Upper lobe of left lung (tissue), 4 donors: ENCODE results near the gene PDZD2.

ENCODE experiments used
- CTCF ChIP-seq, 6 experiments: fragments of 450-650 bp in 4 of 6; fragments of 200-600 bp in 2 of 6; sonication (generic) in 2 of 6; IDR thresholded peaks; one replicate each; pipeline ENCODE4 v1.5.1; 2016 to 2019; ENCODE audit warnings: antibody characterized with exemption in 6 of 6
- POLR2A ChIP-seq, 4 donors: fragments of 450-650 bp; IDR thresholded peaks; one replicate each; pipeline ENCODE4 v1.5.1; 2016 to 2017; ENCODE audit warnings: antibody characterized with exemption in 4 of 4, mild to moderate bottlenecking in 2 of 4
- POLR2AphosphoS5 ChIP-seq, 2 donors: sonication (generic); formaldehyde crosslinking; IDR thresholded peaks; one replicate each; pipeline ENCODE4 v1.5.1; 2017; ENCODE audit warnings: antibody characterized with exemption in 2 of 2

DNA sequence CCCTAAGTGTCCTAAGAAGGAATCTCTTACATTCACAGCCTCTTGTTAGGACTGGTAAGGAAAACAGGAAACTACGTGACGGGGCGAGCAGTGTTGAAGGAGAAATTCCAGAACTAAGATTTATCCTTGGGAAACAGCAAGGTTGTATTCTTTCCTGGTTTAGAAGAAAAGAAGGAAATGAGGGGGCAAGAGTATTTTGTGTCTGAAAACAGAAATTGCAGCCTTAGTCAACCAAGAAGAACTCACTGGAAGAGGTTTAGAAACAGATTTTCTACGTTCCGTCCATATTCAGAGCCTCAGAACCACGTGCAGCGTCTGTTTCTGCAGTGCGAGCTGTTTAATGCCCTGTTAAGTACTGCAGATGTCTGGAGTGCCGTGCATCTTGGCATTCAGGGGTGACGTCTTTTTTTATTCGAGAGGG is 460.0 kb downstream of the PDZD2 start:
- TF ChIP-seq CTCF (IDR thresholded peaks at IDR 0.05) (no peak), POLR2AphosphoS5 (IDR thresholded peaks at IDR 0.05) (peak in 1 of 2 donors; percentile 7), POLR2A (IDR thresholded peaks at IDR 0.05) (no peak)
